SK-N-SH (cell line): Measurements from ENCODE around the gene MSS51. TPM values are rescaled to one million over a fixed set of nuclear protein-coding genes. Genes with fewer than 3 reads are reported as not detected.

Experiments used
- CTCF ChIA-PET: fragments of 300-600, 350-600 bp; formaldehyde crosslinking; extraction: SDS; loops from one replicate; lab custom pipeline; 2021; lab: Yijun Ruan, JAX
- POLR2A ChIA-PET: fragments of 350-600 bp; sonication (Branson Sonifier 250); formaldehyde crosslinking; extraction: SDS; loops from one replicate; lab custom pipeline; 2020; ENCODE audit warnings: antibody characterized with exemption, inconsistent platforms; lab: Yijun Ruan, JAX
- DNase-seq: peaks from one replicate; pipeline ENCODE4 v3.0.0; 2012
- H2AFZ ChIP-seq: fragments of 200-600 bp; sonication (generic); 2 replicates; pipeline ENCODE4 v1.8.1; 2016; ENCODE audit warnings: antibody characterized with exemption, mild to moderate bottlenecking, low read depth
- H3F3A ChIP-seq: fragments of 200-600 bp; sonication (generic); replicated peaks from 2 replicates; pipeline ENCODE3; 2016; ENCODE audit warnings: antibody characterized with exemption, mild to moderate bottlenecking; ENCODE audit not compliant: insufficient read depth
- H3K27ac ChIP-seq, 2 experiments: fragments of 200-500 bp in 1 of 2; fragments of 200-600 bp in 1 of 2; sonication (Bioruptor generic) in 1 of 2; sonication (generic), shearing (Covaris generic) in 1 of 2; 2 replicates each; pipeline versions ENCODE4 v1.5.1 to v1.6.1; 2014 to 2016; ENCODE audit warnings: low read depth in 2 of 2, inconsistent platforms in 1 of 2, low read length in 1 of 2, mild to moderate bottlenecking in 1 of 2, mixed read lengths in 1 of 2
- H3K27me3 ChIP-seq: fragments of 200-600 bp; sonication (generic), shearing (Covaris generic); 2 replicates; pipeline ENCODE4 v1.6.1; 2016; ENCODE audit warnings: mixed run types; ENCODE audit not compliant: insufficient read depth
- H3K36me3 ChIP-seq, 2 experiments: fragments of 200-500 bp in 1 of 2; fragments of 200-600 bp in 1 of 2; sonication (Bioruptor generic) in 1 of 2; sonication (generic) in 1 of 2; replicated peaks in 1 of 2; 2 replicates each; pipeline versions ENCODE3 to v1.5.1; 2014 to 2016; ENCODE audit warnings: low read length in 1 of 2, mild to moderate bottlenecking in 1 of 2; ENCODE audit not compliant: insufficient read depth in 2 of 2, control insufficient read depth in 1 of 2
- H3K4me1 ChIP-seq, 2 experiments: fragments of 200-500 bp in 1 of 2; fragments of 200-600 bp in 1 of 2; sonication (Bioruptor generic) in 1 of 2; sonication (generic), shearing (Covaris generic) in 1 of 2; 2 replicates each; pipeline versions ENCODE4 v1.5.1 to v1.6.1; 2014 to 2016; ENCODE audit warnings: low read depth in 1 of 2, low read length in 1 of 2, mixed run types in 1 of 2; ENCODE audit not compliant: insufficient read depth in 2 of 2, control insufficient read depth in 1 of 2
- H3K4me2 ChIP-seq: fragments of 200-600 bp; sonication (generic), shearing (Covaris generic); 2 replicates; pipeline ENCODE4 v1.6.1; 2017; ENCODE audit warnings: mixed run types
- H3K4me3 ChIP-seq, 2 experiments: fragments of 200-500 bp in 1 of 2; fragments of 200-600 bp in 1 of 2; sonication (Bioruptor generic) in 1 of 2; sonication (generic), shearing (Covaris generic) in 1 of 2; 2 replicates each; pipeline versions ENCODE4 v1.5.1 to v1.8.1; 2014 to 2016; ENCODE audit warnings: low read depth in 2 of 2, inconsistent platforms in 1 of 2, low read length in 1 of 2, mild to moderate bottlenecking in 1 of 2, mixed read lengths in 1 of 2, moderate library complexity in 1 of 2
- H3K79me2 ChIP-seq: fragments of 200-600 bp; sonication (generic); 2 replicates; pipeline ENCODE4 v1.8.1; 2017; ENCODE audit warnings: mild to moderate bottlenecking; ENCODE audit not compliant: insufficient read depth
- H3K9ac ChIP-seq: fragments of 200-600 bp; sonication (generic); 2 replicates; pipeline ENCODE4 v1.6.1; 2017; ENCODE audit warnings: mixed run types
- H3K9me2 ChIP-seq: fragments of 200-600 bp; sonication (generic); 2 replicates; pipeline ENCODE4 v1.6.1; 2017; ENCODE audit warnings: mixed run types
- H3K9me3 ChIP-seq: fragments of 200-600 bp; sonication (generic); 2 replicates; pipeline ENCODE4 v1.6.1; 2017; ENCODE audit warnings: mixed run types, mild to moderate bottlenecking, moderate library complexity
- H4K20me1 ChIP-seq: fragments of 200-600 bp; sonication (generic); 2 replicates; pipeline ENCODE4 v1.6.1; 2017; ENCODE audit warnings: mild to moderate bottlenecking, mixed run types; ENCODE audit not compliant: insufficient read depth
- ELF1 ChIP-seq: IDR thresholded peaks from 2 replicates; pipeline ENCODE4 v1.4.0; 2012
- EZH2phosphoT487 ChIP-seq: fragments of 200-600 bp; sonication (generic); IDR thresholded peaks from 2 replicates; pipeline ENCODE4 v1.6.1; 2017; ENCODE audit warnings: low read depth, mixed run types, mild to moderate bottlenecking, antibody characterized with exemption, moderate library complexity, borderline replicate concordance
- FOXM1 ChIP-seq: IDR thresholded peaks from 2 replicates; pipeline ENCODE4 v1.4.0; 2012; ENCODE audit warnings: low read depth, mild to moderate bottlenecking
- MEF2A ChIP-seq: IDR thresholded peaks from 2 replicates; pipeline ENCODE4 v1.4.0; 2012; ENCODE audit warnings: low read depth, borderline replicate concordance
- MXI1 ChIP-seq: IDR thresholded peaks from 2 replicates; pipeline ENCODE4 v1.6.1; 2012; ENCODE audit warnings: mild to moderate bottlenecking, low read depth, low read length, improper control_type of control experiment
- POLR2AphosphoS5 ChIP-seq: IDR thresholded peaks from 2 replicates; pipeline ENCODE4 v1.6.1; 2012; ENCODE audit warnings: low read depth, low read length
- RAD21 ChIP-seq: IDR thresholded peaks from 2 replicates; pipeline ENCODE4 v1.6.1; 2012; ENCODE audit warnings: mild to moderate bottlenecking, low read length
- RXRA ChIP-seq: IDR thresholded peaks from 2 replicates; pipeline ENCODE4 v1.4.0; 2012; ENCODE audit warnings: low read depth, mild to moderate bottlenecking, borderline replicate concordance
- SIN3A ChIP-seq: IDR thresholded peaks from 2 replicates; pipeline ENCODE4 v1.6.1; 2012; ENCODE audit warnings: low read depth, mild to moderate bottlenecking, low read length, moderate library complexity, borderline replicate concordance
- SMC3 ChIP-seq: IDR thresholded peaks from 2 replicates; pipeline ENCODE4 v1.6.1; 2012; ENCODE audit warnings: low read depth, low read length, improper control_type of control experiment
- TCF12 ChIP-seq: IDR thresholded peaks from 2 replicates; pipeline ENCODE4 v1.4.0; 2012
- TEAD4 ChIP-seq: IDR thresholded peaks from 2 replicates; pipeline ENCODE4 v1.4.0; 2012; ENCODE audit warnings: mild to moderate bottlenecking, borderline replicate concordance; ENCODE audit not compliant: insufficient read depth
- YY1 ChIP-seq: IDR thresholded peaks from 2 replicates; pipeline ENCODE4 v1.4.0; 2012; ENCODE audit warnings: low read depth, mild to moderate bottlenecking
- WGBS: methylation state at CpG from one replicate; pipeline ENCODE4 v1.1.6; 2017; ENCODE audit warnings: low lambda C conversion rate; 5-methylcytosine and 5-hydroxymethylcytosine counted together
- polyA plus RNA-seq, 3 experiments: library from polyadenylated mRNA; depleted of rRNA; stranded (reverse); fragments of >200 nt; gene quantifications; 2 replicates each; pipeline ENCODE4 v1.2.3, GENCODE V29; 2012
- TF ChIP-seq, protein P1 (sequence below): fragments of 200-600 bp; sonication (generic); IDR thresholded peaks from 2 replicates; pipeline ENCODE4 v1.6.1; 2017; ENCODE audit warnings: antibody characterized with exemption, mild to moderate bottlenecking, moderate library complexity
- TF ChIP-seq, protein P2 (sequence below): fragments of 150-350 bp; IDR thresholded peaks from 2 replicates; pipeline ENCODE4 v1.6.1; 2016; ENCODE audit warnings: mild to moderate bottlenecking, low read depth, low read length

Gene MSS51
- polyA plus RNA-seq, 1 of the 3 experiments (the other 2 are of a cell fraction), result 0.95 TPM

GRCh38 chr10:73388228-73388627 is 45.1 kb downstream of the MSS51 start:
- 97% methylated on average over 4 of the region's 4 CpGs for WGBS
- POLR2A ChIA-PET, result interaction anchor here (0.5 kb wide), 1 partner anchor 27 kb away, joined by 3 read pairs; no protein-coding TSS in a partner anchor
- H3K4me2 ChIP-seq, result no peak overlapping the region
- no peak overlapping the region for H3K9ac ChIP-seq
- no peaks in the 10 kb centered on the region for H3K27me3 ChIP-seq
- H3K4me3 ChIP-seq, result no peak overlapping the region
- peaks cover 17% of the 10 kb centered on the region for H3K79me2 ChIP-seq
- no peak for DNase-seq
- no peak overlapping the region for H2AFZ ChIP-seq
- CTCF ChIA-PET, result no interaction called here
- peaks cover 32 to 68% of the 10 kb centered on the region in 2 experiments for H3K36me3 ChIP-seq
- H3F3A ChIP-seq, result no peaks in the 10 kb centered on the region
- H3K9me2 ChIP-seq, result no peaks in the 10 kb centered on the region
- H3K4me1 ChIP-seq, result no peaks in the 10 kb centered on the region
- no peak for TF ChIP-seq TCF12
- no peak for TF ChIP-seq POLR2AphosphoS5
- TF ChIP-seq, all 33 proteins: peak for 0
- Histone ChIP-seq H3K9me3 (no peaks in the 10 kb centered on the region), H4K20me1 (no peaks in the 10 kb centered on the region), H3K27ac (no peak overlapping the region)

GRCh38 chr10:73386583-73386982 is 46.8 kb downstream of the MSS51 start:
- 93% methylated on average over 7 of the region's 7 CpGs for WGBS
- Histone ChIP-seq H3K4me1 (no peaks in the 10 kb centered on the region), H3K9ac (no peak overlapping the region), H3K4me2 (no peak overlapping the region), H3K4me3 (no peak overlapping the region), H3K9me2 (no peaks in the 10 kb centered on the region), H3K27me3 (no peaks in the 10 kb centered on the region), H3K27ac (no peak overlapping the region), H3K9me3 (no peaks in the 10 kb centered on the region), H4K20me1 (no peaks in the 10 kb centered on the region)
- DNase-seq, result no peak
- POLR2A ChIA-PET, result no interaction called here
- TF ChIP-seq FOXM1 (no peak), SMC3 (no peak)
- TF ChIP-seq, protein P1, sequence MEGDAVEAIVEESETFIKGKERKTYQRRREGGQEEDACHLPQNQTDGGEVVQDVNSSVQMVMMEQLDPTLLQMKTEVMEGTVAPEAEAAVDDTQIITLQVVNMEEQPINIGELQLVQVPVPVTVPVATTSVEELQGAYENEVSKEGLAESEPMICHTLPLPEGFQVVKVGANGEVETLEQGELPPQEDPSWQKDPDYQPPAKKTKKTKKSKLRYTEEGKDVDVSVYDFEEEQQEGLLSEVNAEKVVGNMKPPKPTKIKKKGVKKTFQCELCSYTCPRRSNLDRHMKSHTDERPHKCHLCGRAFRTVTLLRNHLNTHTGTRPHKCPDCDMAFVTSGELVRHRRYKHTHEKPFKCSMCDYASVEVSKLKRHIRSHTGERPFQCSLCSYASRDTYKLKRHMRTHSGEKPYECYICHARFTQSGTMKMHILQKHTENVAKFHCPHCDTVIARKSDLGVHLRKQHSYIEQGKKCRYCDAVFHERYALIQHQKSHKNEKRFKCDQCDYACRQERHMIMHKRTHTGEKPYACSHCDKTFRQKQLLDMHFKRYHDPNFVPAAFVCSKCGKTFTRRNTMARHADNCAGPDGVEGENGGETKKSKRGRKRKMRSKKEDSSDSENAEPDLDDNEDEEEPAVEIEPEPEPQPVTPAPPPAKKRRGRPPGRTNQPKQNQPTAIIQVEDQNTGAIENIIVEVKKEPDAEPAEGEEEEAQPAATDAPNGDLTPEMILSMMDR, result no peak
- TF ChIP-seq, all 33 proteins: peak for 0
- CTCF ChIA-PET, result interaction anchor here (1.8 kb wide), 1 partner anchor 18 kb away, joined by 4 read pairs; no protein-coding TSS in a partner anchor
- H2AFZ ChIP-seq, result no peak overlapping the region
- peaks cover 10% of the 10 kb centered on the region; the same call in 1 of the 2 replicates for H3K79me2 ChIP-seq
- peaks cover 43 to 82% of the 10 kb centered on the region in 2 experiments for H3K36me3 ChIP-seq
- H3F3A ChIP-seq, result no peaks in the 10 kb centered on the region

- Histone ChIP-seq H3K79me2 (no peaks in the 10 kb centered on the region), H3K9me2 (no peaks in the 10 kb centered on the region), H3K4me2 (no peak overlapping the region), H3K9me3 (no peaks in the 10 kb centered on the region), H3K9ac (no peak overlapping the region), H3K4me1 (no peaks in the 10 kb centered on the region), H2AFZ (no peak overlapping the region), H3K4me3 (no peak overlapping the region), H3F3A (peaks cover 4% of the 10 kb centered on the region), H3K36me3 (peaks cover 56 to 63% of the 10 kb centered on the region in 2 experiments), H4K20me1 (no peaks in the 10 kb centered on the region), H3K27ac (no peak overlapping the region), H3K27me3 (no peaks in the 10 kb centered on the region)
- no peak for TF ChIP-seq SMC3
- TF ChIP-seq TCF12, result no peak
- TF ChIP-seq MEF2A, result no peak
- TF ChIP-seq EZH2phosphoT487, result no peak
- no peak for TF ChIP-seq TEAD4
- TF ChIP-seq YY1, result no peak
- no peak for TF ChIP-seq RXRA
- TF ChIP-seq RAD21, result no peak
- no peak for TF ChIP-seq MXI1
- TF ChIP-seq, protein P2, sequence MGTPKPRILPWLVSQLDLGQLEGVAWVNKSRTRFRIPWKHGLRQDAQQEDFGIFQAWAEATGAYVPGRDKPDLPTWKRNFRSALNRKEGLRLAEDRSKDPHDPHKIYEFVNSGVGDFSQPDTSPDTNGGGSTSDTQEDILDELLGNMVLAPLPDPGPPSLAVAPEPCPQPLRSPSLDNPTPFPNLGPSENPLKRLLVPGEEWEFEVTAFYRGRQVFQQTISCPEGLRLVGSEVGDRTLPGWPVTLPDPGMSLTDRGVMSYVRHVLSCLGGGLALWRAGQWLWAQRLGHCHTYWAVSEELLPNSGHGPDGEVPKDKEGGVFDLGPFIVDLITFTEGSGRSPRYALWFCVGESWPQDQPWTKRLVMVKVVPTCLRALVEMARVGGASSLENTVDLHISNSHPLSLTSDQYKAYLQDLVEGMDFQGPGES, result no peak
- no peak for TF ChIP-seq ELF1
- TF ChIP-seq SIN3A, result no peak
- no peak for DNase-seq
- 93% methylated on average over 1 of the region's 1 CpG for WGBS
- CTCF ChIA-PET, result no interaction called here
- POLR2A ChIA-PET, result no interaction called here
These were observed 54.2 kb downstream of the MSS51 start for GRCh38 chr10:73379064-73379748.
